A549 (cell line): ENCODE measurements around the gene PDGFD.

ENCODE experiments used
- CBX8 ChIP-seq: fragments of 200-600 bp; sonication (generic); IDR thresholded peaks from 2 replicates; pipeline ENCODE4 v1.6.1; 2016
- CEBPB ChIP-seq, 2 experiments: fragments of >200 bp in 1 of 2; sonication (Bioruptor Twin) in 1 of 2; formaldehyde crosslinking in 1 of 2; IDR thresholded peaks; 2 replicates each; pipeline ENCODE4 v1.6.1; 2012 to 2016
- EP300 ChIP-seq, 2 experiments: fragments of >200 bp; sonication (Bioruptor Twin); formaldehyde crosslinking; IDR thresholded peaks; 2 replicates in 1 of 2; 3 replicates in 1 of 2; pipeline ENCODE4 v1.6.1; 2016 to 2017
- FOSL2 ChIP-seq, 2 experiments: fragments of 450-650 bp in 1 of 2; fragments of >200 bp in 1 of 2; sonication (Bioruptor Twin) in 1 of 2; formaldehyde crosslinking; IDR thresholded peaks; 2 replicates each; pipeline versions ENCODE4 v1.5.0 to v1.6.1; 2016 to 2020; ENCODE audit warnings: mild to moderate bottlenecking in 1 of 2, moderate library complexity in 1 of 2
- HOXB5 ChIP-seq: fragments of 250-450 bp; sonication (Bioruptor Pico); IDR thresholded peaks from 2 replicates; pipeline ENCODE4 v1.5.0; 2020; ENCODE audit warnings: mild to moderate bottlenecking, moderate library complexity
- NFE2L2 ChIP-seq: fragments of 150-350 bp; conservative IDR thresholded peaks from 2 replicates; pipeline ENCODE4 v1.6.1; 2014; ENCODE audit warnings: low read length
- POLR2A ChIP-seq: IDR thresholded peaks from 2 replicates; pipeline ENCODE4 v1.6.1; 2012; ENCODE audit warnings: mild to moderate bottlenecking, low read length
- SMC3 ChIP-seq: fragments of >200 bp; sonication (Bioruptor Twin); formaldehyde crosslinking; IDR thresholded peaks from 3 replicates; pipeline ENCODE4 v1.6.1; 2018; ENCODE audit warnings: inconsistent platforms
- TF ChIP-seq, protein P1 (sequence below): fragments of >200 bp; sonication (Bioruptor Twin); formaldehyde crosslinking; IDR thresholded peaks from 3 replicates; pipeline ENCODE4 v1.5.1; 2016

DNA sequence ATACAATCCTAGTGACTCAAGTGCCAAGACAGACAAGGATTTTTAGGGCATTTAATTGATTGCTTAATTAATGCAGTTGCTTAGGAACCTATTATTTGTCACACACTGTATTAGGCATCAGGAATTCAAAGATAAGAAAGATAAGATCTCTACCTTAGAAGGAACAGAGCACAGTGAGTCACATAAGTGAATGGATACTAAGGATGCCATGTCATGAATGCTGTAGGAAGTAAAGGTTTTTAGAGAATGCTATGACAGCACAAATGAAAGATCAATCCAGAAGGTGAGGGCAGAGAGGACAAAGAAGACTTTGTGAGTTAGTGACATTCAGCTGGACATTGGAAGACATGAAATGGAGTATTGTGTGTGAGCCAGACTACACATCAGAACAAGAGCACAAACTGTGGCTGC is 275.4 kb downstream of the PDGFD start:
- TF ChIP-seq, protein P1, sequence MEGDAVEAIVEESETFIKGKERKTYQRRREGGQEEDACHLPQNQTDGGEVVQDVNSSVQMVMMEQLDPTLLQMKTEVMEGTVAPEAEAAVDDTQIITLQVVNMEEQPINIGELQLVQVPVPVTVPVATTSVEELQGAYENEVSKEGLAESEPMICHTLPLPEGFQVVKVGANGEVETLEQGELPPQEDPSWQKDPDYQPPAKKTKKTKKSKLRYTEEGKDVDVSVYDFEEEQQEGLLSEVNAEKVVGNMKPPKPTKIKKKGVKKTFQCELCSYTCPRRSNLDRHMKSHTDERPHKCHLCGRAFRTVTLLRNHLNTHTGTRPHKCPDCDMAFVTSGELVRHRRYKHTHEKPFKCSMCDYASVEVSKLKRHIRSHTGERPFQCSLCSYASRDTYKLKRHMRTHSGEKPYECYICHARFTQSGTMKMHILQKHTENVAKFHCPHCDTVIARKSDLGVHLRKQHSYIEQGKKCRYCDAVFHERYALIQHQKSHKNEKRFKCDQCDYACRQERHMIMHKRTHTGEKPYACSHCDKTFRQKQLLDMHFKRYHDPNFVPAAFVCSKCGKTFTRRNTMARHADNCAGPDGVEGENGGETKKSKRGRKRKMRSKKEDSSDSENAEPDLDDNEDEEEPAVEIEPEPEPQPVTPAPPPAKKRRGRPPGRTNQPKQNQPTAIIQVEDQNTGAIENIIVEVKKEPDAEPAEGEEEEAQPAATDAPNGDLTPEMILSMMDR: no peak
- TF ChIP-seq HOXB5 (CRISPR knock-in tag): no peak
- TF ChIP-seq EP300 (IDR thresholded peaks at IDR 0.05): no peak
- no peak for TF ChIP-seq POLR2A
- TF ChIP-seq SMC3: no peak
- no peak for TF ChIP-seq NFE2L2
- no peak for TF ChIP-seq CBX8
- no peak for TF ChIP-seq FOSL2 (IDR thresholded peaks at IDR 0.05)
- 0 out of 2 replicates have a peak, but pooled peaks have one; percentile 13 for TF ChIP-seq FOSL2 (CRISPR knock-in tag; IDR thresholded peaks at IDR 0.05)
- no peak for TF ChIP-seq CEBPB (IDR thresholded peaks at IDR 0.05)
